H9 (cell line): ENCODE results near the gene EPHB3. TPM values are rescaled to one million over a fixed set of nuclear protein-coding genes. Genes with fewer than 3 reads are reported as not detected.

ENCODE experiments used
- DNase-seq: peaks from one replicate; pipeline ENCODE4 v3.0.0-alpha.2; 2017
- H2AFZ ChIP-seq: one replicate; pipeline ENCODE4 v1.6.1; 2013; ENCODE audit warnings: mild to moderate bottlenecking, low read length, control low read depth, moderate library complexity
- H2AK5ac ChIP-seq: 2 replicates; pipeline ENCODE4 v1.6.1; 2013; ENCODE audit warnings: low read length, control low read depth, mixed read lengths; ENCODE audit not compliant: insufficient read length
- H2BK120ac ChIP-seq: one replicate; pipeline ENCODE4 v1.6.1; 2013; ENCODE audit warnings: low read depth, mild to moderate bottlenecking, low read length, control low read depth, inconsistent platforms; ENCODE audit not compliant: poor library complexity, severe bottlenecking
- H2BK12ac ChIP-seq: 2 replicates; pipeline ENCODE4 v1.6.1; 2013; ENCODE audit warnings: low read length, control low read depth, mixed read lengths, low read depth; ENCODE audit not compliant: insufficient read length
- H2BK15ac ChIP-seq: 2 replicates; pipeline ENCODE4 v1.6.1; 2013; ENCODE audit warnings: low read depth, low read length, control low read depth
- H2BK20ac ChIP-seq: one replicate; pipeline ENCODE4 v1.6.1; 2013; ENCODE audit warnings: low read depth, mild to moderate bottlenecking, low read length, control low read depth, inconsistent platforms; ENCODE audit not compliant: poor library complexity, severe bottlenecking
- H2BK5ac ChIP-seq: 2 replicates; pipeline ENCODE4 v1.6.1; 2013; ENCODE audit warnings: low read length, control low read depth, mixed read lengths; ENCODE audit not compliant: insufficient read length
- H3K14ac ChIP-seq: 2 replicates; pipeline ENCODE4 v1.6.1; 2013; ENCODE audit warnings: low read length, control low read depth; ENCODE audit not compliant: insufficient read depth
- H3K18ac ChIP-seq: 2 replicates; pipeline ENCODE4 v1.6.1; 2013; ENCODE audit warnings: low read depth, mild to moderate bottlenecking, mixed read lengths, low read length, control low read depth; ENCODE audit not compliant: insufficient read length
- H3K23ac ChIP-seq: 2 replicates; pipeline ENCODE4 v1.6.1; 2013; ENCODE audit warnings: low read length, control low read depth, mixed read lengths, low read depth; ENCODE audit not compliant: insufficient read length
- H3K23me2 ChIP-seq: 2 replicates; pipeline ENCODE4 v1.6.1; 2013; ENCODE audit warnings: low read depth, mild to moderate bottlenecking, mixed read lengths, low read length, control low read depth; ENCODE audit not compliant: insufficient read length, poor library complexity, severe bottlenecking
- H3K27ac ChIP-seq: 2 replicates; pipeline ENCODE4 v1.5.1; 2013; ENCODE audit warnings: low read length, control low read depth, mixed read lengths, low read depth; ENCODE audit not compliant: insufficient read length
- H3K27me3 ChIP-seq: 2 replicates; pipeline ENCODE4 v1.6.1; 2013; ENCODE audit warnings: low read length, control low read depth, inconsistent platforms; ENCODE audit not compliant: insufficient read depth
- H3K4ac ChIP-seq: 2 replicates; pipeline ENCODE4 v1.6.1; 2013; ENCODE audit warnings: low read depth, mild to moderate bottlenecking, control low read depth, inconsistent platforms, low read length, moderate library complexity
- H3K4me1 ChIP-seq: 2 replicates; pipeline ENCODE4 v1.6.1; 2013; ENCODE audit warnings: low read length, control low read depth, inconsistent platforms; ENCODE audit not compliant: insufficient read depth
- H3K4me2 ChIP-seq: 2 replicates; pipeline ENCODE4 v1.6.1; 2013; ENCODE audit warnings: low read length, control low read depth, mixed read lengths; ENCODE audit not compliant: insufficient read length, insufficient read depth
- H3K56ac ChIP-seq: 2 replicates; pipeline ENCODE4 v1.6.1; 2013; ENCODE audit warnings: low read depth, mild to moderate bottlenecking, mixed read lengths, low read length, control low read depth; ENCODE audit not compliant: insufficient read length
- H3K79me1 ChIP-seq: 2 replicates; pipeline ENCODE4 v1.6.1; 2013; ENCODE audit warnings: low read depth, mild to moderate bottlenecking, moderate library complexity, low read length, control low read depth, inconsistent platforms; ENCODE audit not compliant: insufficient read depth, poor library complexity, severe bottlenecking
- H3K79me2 ChIP-seq: 2 replicates; pipeline ENCODE4 v1.6.1; 2013; ENCODE audit warnings: low read length, control low read depth, inconsistent platforms; ENCODE audit not compliant: insufficient read depth
- H3K9ac ChIP-seq: 2 replicates; pipeline ENCODE4 v1.6.1; 2013; ENCODE audit warnings: low read length, control low read depth, mixed read lengths; ENCODE audit not compliant: insufficient read length; ENCODE audit errors: extremely low read depth
- H3K9me3 ChIP-seq: one replicate; pipeline ENCODE4 v1.6.1; 2013; ENCODE audit warnings: low read depth, low read length, inconsistent platforms; ENCODE audit not compliant: control insufficient read depth
- H3T11ph ChIP-seq: one replicate; pipeline ENCODE4 v1.6.1; 2013; ENCODE audit warnings: mild to moderate bottlenecking, low read length, control low read depth, inconsistent platforms
- H4K20me1 ChIP-seq: one replicate; pipeline ENCODE4 v1.6.1; 2013; ENCODE audit not compliant: control insufficient read depth, insufficient read length, insufficient read depth
- H4K5ac ChIP-seq: 2 replicates; pipeline ENCODE4 v1.6.1; 2013; ENCODE audit warnings: low read depth, mild to moderate bottlenecking, mixed read lengths, low read length, control low read depth; ENCODE audit not compliant: insufficient read length
- H4K8ac ChIP-seq: replicated peaks from 2 replicates; pipeline ENCODE4 v1.6.1; 2013; ENCODE audit warnings: low read length, control low read depth, mixed read lengths, low read depth; ENCODE audit not compliant: insufficient read length
- H4K91ac ChIP-seq: 2 replicates; pipeline ENCODE4 v1.6.1; 2013; ENCODE audit warnings: low read depth, mild to moderate bottlenecking, moderate library complexity, mixed read lengths, low read length, control low read depth; ENCODE audit not compliant: insufficient read length
- H3K27ac Mint-ChIP-seq, 3 experiments: 2 replicates in 2 of 3; 3 replicates in 1 of 3; pipeline ENCODE4 v1.8.0; 2020 to 2021; ENCODE audit warnings: mixed read lengths in 3 of 3, mild to moderate bottlenecking in 1 of 3, moderate library complexity in 1 of 3
- H3K27me3 Mint-ChIP-seq: 2 replicates; pipeline ENCODE4 v1.8.0; 2021; ENCODE audit warnings: low read depth, mild to moderate bottlenecking, moderate library complexity, mixed read lengths
- H3K36me3 Mint-ChIP-seq, 3 experiments: 2 replicates in 2 of 3; 3 replicates in 1 of 3; pipeline ENCODE4 v1.8.0; 2020 to 2021; ENCODE audit warnings: low read depth in 3 of 3, mixed read lengths in 3 of 3; ENCODE audit not compliant: insufficient read depth in 1 of 3
- H3K4me1 Mint-ChIP-seq, 2 experiments: 2 replicates each; pipeline ENCODE4 v1.8.0; 2020; ENCODE audit warnings: mixed read lengths in 2 of 2
- H3K4me3 Mint-ChIP-seq, 2 experiments: 2 replicates in 1 of 2; 3 replicates in 1 of 2; pipeline ENCODE4 v1.8.0; 2020 to 2021; ENCODE audit warnings: mild to moderate bottlenecking in 2 of 2, mixed read lengths in 2 of 2, moderate library complexity in 1 of 2
- H3K9me3 Mint-ChIP-seq, 2 experiments: 2 replicates in 1 of 2; 3 replicates in 1 of 2; pipeline ENCODE4 v1.8.0; 2020; ENCODE audit warnings: mild to moderate bottlenecking in 2 of 2, mixed read lengths in 2 of 2, moderate library complexity in 1 of 2
- WGBS: extraction: QIAGEN DNeasy Blood & Tissue Kit; methylation state at CpG from one replicate; pipeline ENCODE4 v1.1.7; 2013; ENCODE audit warnings: missing lambda C conversion rate, low lambda C conversion rate, mixed read lengths; ENCODE audit not compliant: insufficient read length; ENCODE audit errors: extremely low coverage; 5-methylcytosine and 5-hydroxymethylcytosine counted together
- total RNA-seq: library from RNA; stranded (reverse); gene quantifications from 2 replicates; pipeline ENCODE4 v1.2.1, GENCODE V29; 2021
- TF ChIP-seq, protein P1 (sequence below): fragments of 200-600 bp; sonication (generic); conservative IDR thresholded peaks from 3 replicates; pipeline ENCODE4 v1.8.0; 2021; ENCODE audit warnings: antibody characterized with exemption, mild to moderate bottlenecking

Gene EPHB3
- total RNA-seq, 1 experiment from 2014 or later: 1.0 TPM

DNA sequence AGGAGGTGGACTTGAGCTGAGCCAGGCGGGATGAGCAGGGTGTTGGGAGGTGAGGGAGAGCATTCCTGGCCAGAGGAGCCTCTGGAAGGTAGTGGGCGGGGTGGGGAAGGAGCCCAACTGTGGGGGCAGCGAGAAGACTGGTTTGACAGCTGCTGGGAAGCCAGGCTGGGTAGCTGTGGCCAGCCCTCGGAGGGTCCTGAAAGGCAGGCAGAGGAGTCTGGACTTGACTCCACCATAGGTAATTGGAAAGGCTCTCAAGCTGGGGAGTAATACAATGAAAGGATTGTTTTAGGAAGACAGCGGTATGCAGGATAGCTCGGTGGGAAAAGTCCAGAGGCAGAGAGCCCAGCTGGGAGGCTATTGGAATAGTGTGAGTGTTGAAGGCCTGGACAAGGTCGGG is 17.2 kb downstream of the EPHB3 start:
- no peak overlapping the region; a peak in 1 of 7 replicates for H3K27ac Mint-ChIP-seq
- H4K20me1 ChIP-seq: no peaks in the 10 kb centered on the region
- no peak for DNase-seq
- no peak overlapping the region for H2AK5ac ChIP-seq
- H3K23me2 ChIP-seq: peaks cover 7% of the 10 kb centered on the region
- no peak overlapping the region for H3K4me3 Mint-ChIP-seq
- no peak overlapping the region for H3K56ac ChIP-seq
- no peak overlapping the region for H3K18ac ChIP-seq
- H3K9ac ChIP-seq: no peak overlapping the region
- H3K4me1 ChIP-seq: peaks cover 7% of the 10 kb centered on the region; the same call in 1 of the 2 replicates
- no peaks in the 10 kb centered on the region for H3K79me1 ChIP-seq
- H3K79me2 ChIP-seq: no peaks in the 10 kb centered on the region
- H4K91ac ChIP-seq: no peak overlapping the region
- H3K27me3 Mint-ChIP-seq: peaks cover 71% of the 10 kb centered on the region
- WGBS: no CpG with 5 or more reads among the region's 7 CpGs
- no peak overlapping the region for H2BK20ac ChIP-seq
- no peaks in the 10 kb centered on the region; a peak in 1 of 5 replicates for H3K9me3 Mint-ChIP-seq
- H2BK12ac ChIP-seq: no peak overlapping the region
- H2BK5ac ChIP-seq: no peak overlapping the region
- no peak overlapping the region for H3T11ph ChIP-seq
- no peak overlapping the region for H4K5ac ChIP-seq
- H4K8ac ChIP-seq: no peak overlapping the region
- H3K27ac ChIP-seq: no peak overlapping the region
- no peak overlapping the region for H2BK120ac ChIP-seq
- no peak overlapping the region for H3K23ac ChIP-seq
- H2BK15ac ChIP-seq: no peak overlapping the region
- no peak overlapping the region for H3K4ac ChIP-seq
- H3K9me3 ChIP-seq: no peaks in the 10 kb centered on the region
- TF ChIP-seq, protein P1, sequence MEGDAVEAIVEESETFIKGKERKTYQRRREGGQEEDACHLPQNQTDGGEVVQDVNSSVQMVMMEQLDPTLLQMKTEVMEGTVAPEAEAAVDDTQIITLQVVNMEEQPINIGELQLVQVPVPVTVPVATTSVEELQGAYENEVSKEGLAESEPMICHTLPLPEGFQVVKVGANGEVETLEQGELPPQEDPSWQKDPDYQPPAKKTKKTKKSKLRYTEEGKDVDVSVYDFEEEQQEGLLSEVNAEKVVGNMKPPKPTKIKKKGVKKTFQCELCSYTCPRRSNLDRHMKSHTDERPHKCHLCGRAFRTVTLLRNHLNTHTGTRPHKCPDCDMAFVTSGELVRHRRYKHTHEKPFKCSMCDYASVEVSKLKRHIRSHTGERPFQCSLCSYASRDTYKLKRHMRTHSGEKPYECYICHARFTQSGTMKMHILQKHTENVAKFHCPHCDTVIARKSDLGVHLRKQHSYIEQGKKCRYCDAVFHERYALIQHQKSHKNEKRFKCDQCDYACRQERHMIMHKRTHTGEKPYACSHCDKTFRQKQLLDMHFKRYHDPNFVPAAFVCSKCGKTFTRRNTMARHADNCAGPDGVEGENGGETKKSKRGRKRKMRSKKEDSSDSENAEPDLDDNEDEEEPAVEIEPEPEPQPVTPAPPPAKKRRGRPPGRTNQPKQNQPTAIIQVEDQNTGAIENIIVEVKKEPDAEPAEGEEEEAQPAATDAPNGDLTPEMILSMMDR: no peak
- no peak overlapping the region for H3K4me2 ChIP-seq
- no peak overlapping the region for H3K14ac ChIP-seq
- peaks cover 0 to 5% (median 0%) of the 10 kb centered on the region in 3 experiments; a peak in 2 of 7 replicates for H3K36me3 Mint-ChIP-seq
- no peak overlapping the region for H2AFZ ChIP-seq
- H3K4me1 Mint-ChIP-seq: peaks cover 46 to 51% of the 10 kb centered on the region in 2 experiments
- peaks cover 1% of the 10 kb centered on the region; the same call in 1 of the 2 replicates for H3K27me3 ChIP-seq
